HEK293 (cell line): Measurements from ENCODE around the gene TTC23L.

Experiments used
- YY1 ChIP-seq: fragments of 450-650 bp; formaldehyde crosslinking; IDR thresholded peaks from 2 replicates; pipeline ENCODE4 v1.5.1; 2018; ENCODE audit warnings: missing biosample characterization, missing genetic modification characterization
- ZBTB20 ChIP-seq: fragments of 450-650 bp; formaldehyde crosslinking; IDR thresholded peaks from 2 replicates; pipeline ENCODE4 v1.5.1; 2016; ENCODE audit warnings: missing biosample characterization, missing genetic modification characterization
- TF ChIP-seq, protein P1 (sequence below): fragments of 450-650 bp; formaldehyde crosslinking; IDR thresholded peaks from 2 replicates; pipeline ENCODE4 v1.5.1; 2016; ENCODE audit warnings: missing biosample characterization, missing genetic modification characterization
- TF ChIP-seq, protein P2 (sequence below): fragments of 450-650 bp; formaldehyde crosslinking; optimal IDR thresholded peaks from 2 replicates; pipeline ENCODE3; 2016; ENCODE audit warnings: missing biosample characterization, mild to moderate bottlenecking, missing genetic modification characterization

DNA sequence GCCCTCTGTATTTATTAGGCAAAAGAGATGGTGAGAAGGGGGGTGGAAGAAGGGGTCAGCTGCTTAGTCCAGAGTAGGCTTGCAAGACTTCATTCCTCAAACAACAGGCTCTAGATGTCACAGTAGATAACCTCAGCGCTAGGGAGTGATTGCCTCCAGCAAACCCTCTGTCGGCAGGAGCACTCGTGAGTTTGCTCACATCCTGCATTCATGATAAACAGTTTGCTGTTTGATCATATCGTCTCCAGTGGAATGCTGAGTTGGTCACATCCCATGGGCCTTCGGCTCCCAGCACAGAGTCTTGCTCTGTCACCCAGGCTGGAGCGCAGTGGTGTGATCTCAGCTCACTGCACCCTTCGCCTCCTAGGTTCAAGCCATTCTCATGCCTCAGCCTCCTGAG, 3.6 kb downstream of the TTC23L start:
- no peak for TF ChIP-seq ZBTB20 (tag by site-specific recombination)
- TF ChIP-seq, protein P1, sequence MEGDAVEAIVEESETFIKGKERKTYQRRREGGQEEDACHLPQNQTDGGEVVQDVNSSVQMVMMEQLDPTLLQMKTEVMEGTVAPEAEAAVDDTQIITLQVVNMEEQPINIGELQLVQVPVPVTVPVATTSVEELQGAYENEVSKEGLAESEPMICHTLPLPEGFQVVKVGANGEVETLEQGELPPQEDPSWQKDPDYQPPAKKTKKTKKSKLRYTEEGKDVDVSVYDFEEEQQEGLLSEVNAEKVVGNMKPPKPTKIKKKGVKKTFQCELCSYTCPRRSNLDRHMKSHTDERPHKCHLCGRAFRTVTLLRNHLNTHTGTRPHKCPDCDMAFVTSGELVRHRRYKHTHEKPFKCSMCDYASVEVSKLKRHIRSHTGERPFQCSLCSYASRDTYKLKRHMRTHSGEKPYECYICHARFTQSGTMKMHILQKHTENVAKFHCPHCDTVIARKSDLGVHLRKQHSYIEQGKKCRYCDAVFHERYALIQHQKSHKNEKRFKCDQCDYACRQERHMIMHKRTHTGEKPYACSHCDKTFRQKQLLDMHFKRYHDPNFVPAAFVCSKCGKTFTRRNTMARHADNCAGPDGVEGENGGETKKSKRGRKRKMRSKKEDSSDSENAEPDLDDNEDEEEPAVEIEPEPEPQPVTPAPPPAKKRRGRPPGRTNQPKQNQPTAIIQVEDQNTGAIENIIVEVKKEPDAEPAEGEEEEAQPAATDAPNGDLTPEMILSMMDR (tag by site-specific recombination), result no peak
- TF ChIP-seq, protein P2, sequence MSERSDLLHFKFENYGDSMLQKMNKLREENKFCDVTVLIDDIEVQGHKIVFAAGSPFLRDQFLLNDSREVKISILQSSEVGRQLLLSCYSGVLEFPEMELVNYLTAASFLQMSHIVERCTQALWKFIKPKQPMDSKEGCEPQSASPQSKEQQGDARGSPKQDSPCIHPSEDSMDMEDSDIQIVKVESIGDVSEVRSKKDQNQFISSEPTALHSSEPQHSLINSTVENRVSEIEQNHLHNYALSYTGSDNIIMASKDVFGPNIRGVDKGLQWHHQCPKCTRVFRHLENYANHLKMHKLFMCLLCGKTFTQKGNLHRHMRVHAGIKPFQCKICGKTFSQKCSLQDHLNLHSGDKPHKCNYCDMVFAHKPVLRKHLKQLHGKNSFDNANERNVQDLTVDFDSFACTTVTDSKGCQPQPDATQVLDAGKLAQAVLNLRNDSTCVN, result no peak
- TF ChIP-seq YY1, result no peak
